ENCODE measurements around the gene KCNA10. TPM values are rescaled to one million over a fixed set of nuclear protein-coding genes. Genes with fewer than 3 reads are reported as not detected.

KCNA10 gene
- total RNA-seq, 1 donor from 2014 or later: not detected

GRCh38 chr1:110494522-110495406 lies 24.2 kb downstream of the KCNA10 start:
- Mint-ChIP-seq H3K4me3 (ENCODE audit: low read depth) (no peak overlapping the region), H3K27me3 (peaks cover 35% of the 10 kb centered on the region), H3K9me3 (ENCODE audit: low read depth) (no peaks in the 10 kb centered on the region), H3K4me1 (ENCODE audit: low read depth) (no peaks in the 10 kb centered on the region), H3K27ac (no peak overlapping the region), H3K36me3 (ENCODE audit: insufficient read depth) (no peaks in the 10 kb centered on the region)
- no peak for DNase-seq (ENCODE audit: low spot score, unreplicated experiment)
- no peak for TF ChIP-seq CTCF (IDR thresholded peaks at IDR 0.05; ENCODE audit: unreplicated experiment)

GRCh38 chr1:110494036-110494435 lies 24.9 kb downstream of the KCNA10 start:
- no peak for DNase-seq (ENCODE audit: low spot score, unreplicated experiment)
- no peak overlapping the region for H3K27ac Mint-ChIP-seq
- no peaks in the 10 kb centered on the region for H3K36me3 Mint-ChIP-seq (ENCODE audit: insufficient read depth)
- no peaks in the 10 kb centered on the region for H3K9me3 Mint-ChIP-seq (ENCODE audit: low read depth)
- H3K4me3 Mint-ChIP-seq (ENCODE audit: low read depth): no peak overlapping the region
- peaks cover 35% of the 10 kb centered on the region for H3K27me3 Mint-ChIP-seq
- H3K4me1 Mint-ChIP-seq (ENCODE audit: low read depth): no peaks in the 10 kb centered on the region
- TF ChIP-seq CTCF (IDR thresholded peaks at IDR 0.05; ENCODE audit: unreplicated experiment): no peak

- H3K4me3 Mint-ChIP-seq (ENCODE audit: low read depth): no peak overlapping the region
- no peak for DNase-seq (ENCODE audit: low spot score, unreplicated experiment)
- no peaks in the 10 kb centered on the region for H3K4me1 Mint-ChIP-seq (ENCODE audit: low read depth)
- no peak overlapping the region for H3K27ac Mint-ChIP-seq
- no peak for TF ChIP-seq CTCF (IDR thresholded peaks at IDR 0.05; ENCODE audit: unreplicated experiment)
- peaks cover 35% of the 10 kb centered on the region for H3K27me3 Mint-ChIP-seq
- H3K36me3 Mint-ChIP-seq (ENCODE audit: insufficient read depth): no peaks in the 10 kb centered on the region
- no peaks in the 10 kb centered on the region for H3K9me3 Mint-ChIP-seq (ENCODE audit: low read depth)
Observed at GRCh38 chr1:110493059-110493699, 25.8 kb downstream of the KCNA10 start.

GRCh38 chr1:110492573-110492972 lies 26.4 kb downstream of the KCNA10 start:
- DNase-seq (ENCODE audit: low spot score, unreplicated experiment): no peak
- no peak for TF ChIP-seq CTCF (IDR thresholded peaks at IDR 0.05; ENCODE audit: unreplicated experiment)
- no peak overlapping the region for H3K4me3 Mint-ChIP-seq (ENCODE audit: low read depth)
- H3K27me3 Mint-ChIP-seq: peaks cover 35% of the 10 kb centered on the region
- no peaks in the 10 kb centered on the region for H3K36me3 Mint-ChIP-seq (ENCODE audit: insufficient read depth)
- H3K9me3 Mint-ChIP-seq (ENCODE audit: low read depth): no peaks in the 10 kb centered on the region
- no peaks in the 10 kb centered on the region for H3K4me1 Mint-ChIP-seq (ENCODE audit: low read depth)
- no peak overlapping the region for H3K27ac Mint-ChIP-seq

GRCh38 chr1:110490791-110491451 lies 28.1 kb downstream of the KCNA10 start:
- TF ChIP-seq CTCF (IDR thresholded peaks at IDR 0.05; ENCODE audit: unreplicated experiment): no peak
- H3K36me3 Mint-ChIP-seq (ENCODE audit: insufficient read depth): no peaks in the 10 kb centered on the region
- no peaks in the 10 kb centered on the region for H3K9me3 Mint-ChIP-seq (ENCODE audit: low read depth)
- no peak overlapping the region for H3K27ac Mint-ChIP-seq
- no peak overlapping the region for H3K4me3 Mint-ChIP-seq (ENCODE audit: low read depth)
- no peak for DNase-seq (ENCODE audit: low spot score, unreplicated experiment)
- H3K27me3 Mint-ChIP-seq: peaks cover 39% of the 10 kb centered on the region
- no peaks in the 10 kb centered on the region for H3K4me1 Mint-ChIP-seq (ENCODE audit: low read depth)
